Chondrocyte (in vitro differentiated cells): ENCODE results near the gene DNPEP. TPM values are rescaled to one million over a fixed set of nuclear protein-coding genes. Genes with fewer than 3 reads are reported as not detected.

Experiments
- DNase-seq: peaks from one replicate; pipeline ENCODE4 v3.0.0; 2021; ENCODE audit warnings: mixed read lengths, low spot score
- H3K27ac Mint-ChIP-seq: one replicate; pipeline ENCODE4 v1.8.0; 2021; ENCODE audit warnings: mild to moderate bottlenecking, moderate library complexity, mixed read lengths; ENCODE audit not compliant: unreplicated experiment
- H3K27me3 Mint-ChIP-seq: 2 replicates; pipeline ENCODE4 v1.8.0; 2021; ENCODE audit warnings: low read depth, mixed read lengths
- H3K36me3 Mint-ChIP-seq: 2 replicates; pipeline ENCODE4 v1.8.0; 2021; ENCODE audit warnings: low read depth, mixed read lengths
- H3K4me1 Mint-ChIP-seq: 2 replicates; pipeline ENCODE4 v1.8.0; 2021; ENCODE audit warnings: low read depth, mild to moderate bottlenecking, mixed read lengths
- H3K4me3 Mint-ChIP-seq: one replicate; pipeline ENCODE4 v1.8.0; 2021; ENCODE audit warnings: mild to moderate bottlenecking, moderate library complexity, mixed read lengths; ENCODE audit not compliant: unreplicated experiment
- H3K9me3 Mint-ChIP-seq: 2 replicates; pipeline ENCODE4 v1.8.0; 2021; ENCODE audit warnings: low read depth, mixed read lengths
- CTCF ChIP-seq: fragments of 200-600 bp; sonication (generic); IDR thresholded peaks from 2 replicates; pipeline ENCODE4 v1.5.0; 2021; ENCODE audit warnings: antibody characterized with exemption, mild to moderate bottlenecking, moderate library complexity
- total RNA-seq: library from RNA; stranded (reverse); gene quantifications from 3 replicates; pipeline ENCODE4 v1.2.1, GENCODE V29; 2021

Gene DNPEP
- total RNA-seq, 1 donor from 2014 or later = 42.3 TPM

DNA sequence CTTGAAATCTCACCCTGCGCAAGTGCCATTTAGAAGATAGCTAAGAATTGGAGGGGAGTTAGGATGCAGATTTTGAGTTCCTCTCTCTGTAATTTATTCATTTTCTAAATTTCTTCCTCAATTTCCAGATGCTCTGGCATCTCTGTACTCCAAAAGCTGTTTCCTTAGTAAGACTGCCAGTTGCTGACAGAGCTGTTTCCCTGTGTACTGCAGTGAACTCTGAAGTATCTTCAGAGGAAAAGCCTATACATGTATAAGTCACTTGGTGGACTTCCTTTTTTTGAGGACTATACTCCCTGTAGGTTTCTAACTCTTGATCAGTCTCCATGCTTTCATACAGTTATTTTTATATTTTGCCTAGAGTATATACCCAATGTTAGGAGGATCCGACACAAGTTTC, 53.6 kb downstream of the DNPEP start:
- DNase-seq = no peak
- Mint-ChIP-seq H3K9me3 (peaks cover 11% of the 10 kb centered on the region), H3K27ac (no peak overlapping the region), H3K4me3 (no peak overlapping the region), H3K36me3 (peaks cover 3% of the 10 kb centered on the region), H3K4me1 (peaks cover 2% of the 10 kb centered on the region), H3K27me3 (peaks cover 76% of the 10 kb centered on the region)
- no peak for TF ChIP-seq CTCF

DNA sequence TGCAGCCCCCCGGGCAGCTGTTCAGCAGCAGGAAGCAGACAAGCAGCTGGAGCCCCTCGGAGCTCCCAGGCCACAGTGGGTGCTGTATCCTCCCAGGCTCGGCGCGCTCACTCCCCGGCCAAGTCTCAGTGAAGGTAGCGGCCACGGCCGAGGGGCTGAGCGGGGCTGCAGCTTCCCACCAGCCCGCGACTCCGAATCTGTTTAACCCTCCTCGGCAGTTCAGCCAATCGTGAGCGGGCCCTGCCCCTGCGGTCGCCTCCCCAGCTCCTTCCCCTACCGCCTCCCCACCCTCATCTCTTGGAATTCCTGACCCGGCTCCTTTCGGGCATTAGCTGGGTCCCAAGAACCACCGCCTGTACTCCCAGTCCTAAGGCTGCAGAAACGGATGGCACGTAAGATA, 55.2 kb downstream of the DNPEP start, which contains the start of gene RESP18:
RESP18 (minus strand) TSS at position 203 of the 400 bp plus-strand sequence.
- no peak for TF ChIP-seq CTCF
- no peak for DNase-seq
- Mint-ChIP-seq H3K27me3 (peaks cover 82% of the 10 kb centered on the region), H3K36me3 (peaks cover 3% of the 10 kb centered on the region), H3K4me1 (peaks cover 2% of the 10 kb centered on the region), H3K27ac (no peak within 1 kb of the TSS), H3K4me3 (no peak within 1 kb of the TSS), H3K9me3 (peaks cover 11% of the 10 kb centered on the region)

DNA sequence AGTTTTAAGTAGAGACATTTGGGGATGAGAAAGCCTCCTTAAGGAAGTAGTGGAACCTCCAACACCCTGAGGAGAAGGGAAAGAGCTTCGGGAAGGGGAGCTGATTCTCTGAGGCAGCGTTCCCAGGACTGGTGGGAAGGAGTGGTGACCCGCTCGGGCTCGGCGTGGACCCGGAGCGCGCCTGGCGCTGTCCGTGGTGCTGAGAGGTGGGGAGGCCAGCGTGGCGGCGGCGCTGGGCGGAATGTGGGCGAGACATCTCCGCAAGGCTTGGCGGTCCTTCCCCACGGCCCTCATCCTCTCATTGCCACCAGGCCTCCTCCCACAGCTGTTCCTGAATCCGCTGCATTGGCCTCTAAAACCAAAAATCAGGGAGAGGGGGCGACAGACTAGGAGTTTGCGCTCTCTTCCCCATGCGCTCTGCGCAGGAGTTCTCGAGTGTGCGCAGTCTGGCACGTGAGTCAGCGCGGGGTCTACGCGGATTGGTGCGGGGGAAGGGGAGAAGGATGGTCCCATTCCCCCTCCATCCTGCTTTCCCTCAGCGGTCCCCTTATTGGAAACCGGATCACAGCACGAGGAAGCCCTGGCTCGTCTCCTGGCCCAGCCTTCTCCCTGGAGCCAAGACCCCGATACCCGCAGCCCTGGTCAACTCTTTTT, 56.0 kb downstream of the DNPEP start:
- no peak for DNase-seq
- Mint-ChIP-seq H3K27ac (no peak overlapping the region), H3K4me1 (peaks cover 2% of the 10 kb centered on the region), H3K36me3 (peaks cover 3% of the 10 kb centered on the region), H3K4me3 (no peak overlapping the region), H3K27me3 (peaks cover 85% of the 10 kb centered on the region), H3K9me3 (peaks cover 10% of the 10 kb centered on the region)
- no peak for TF ChIP-seq CTCF

- Mint-ChIP-seq H3K4me1 (peaks cover 2% of the 10 kb centered on the region), H3K27me3 (peaks cover 82% of the 10 kb centered on the region), H3K4me3 (no peak overlapping the region), H3K9me3 (no peaks in the 10 kb centered on the region), H3K27ac (no peak overlapping the region), H3K36me3 (no peaks in the 10 kb centered on the region)
- no peak for TF ChIP-seq CTCF
- DNase-seq = no peak
These were observed 60.0 kb downstream of the DNPEP start for GRCh38 chr2:219327719-219328118.

DNA sequence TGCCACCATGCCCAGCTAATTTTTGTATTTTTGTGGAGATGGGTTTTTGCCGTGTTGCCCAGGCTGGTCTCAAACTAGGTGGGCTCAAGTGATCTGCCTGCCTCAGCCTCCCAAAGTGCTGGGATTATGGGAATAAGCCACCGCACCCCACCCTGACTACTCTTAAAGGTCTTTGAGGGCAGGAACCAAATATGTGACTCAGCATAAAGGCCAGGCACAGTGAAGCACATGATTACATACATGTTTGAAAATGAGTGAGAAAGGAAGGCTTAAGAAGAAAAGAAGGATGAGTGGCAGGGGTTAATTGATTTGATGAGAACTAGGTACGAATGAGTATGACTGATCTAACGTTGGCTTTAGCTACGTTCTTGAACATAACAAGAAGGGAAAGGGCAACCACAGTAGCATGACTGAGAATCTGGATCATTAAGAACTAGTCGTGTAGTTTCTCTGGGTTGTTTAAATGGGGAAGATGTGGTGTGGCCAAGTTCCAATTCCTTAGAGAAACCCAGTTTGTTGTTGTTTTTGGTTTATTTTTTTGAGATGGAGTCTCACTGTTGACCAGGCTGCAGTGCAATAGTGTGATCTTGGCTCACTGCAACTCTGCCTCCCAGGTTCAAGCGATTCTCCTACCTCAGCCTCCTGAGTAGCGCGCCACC, 61.9 kb downstream of the DNPEP start:
- no peak overlapping the region for H3K27ac Mint-ChIP-seq
- no peak for DNase-seq
- peaks cover 80% of the 10 kb centered on the region for H3K27me3 Mint-ChIP-seq
- H3K4me3 Mint-ChIP-seq = no peak overlapping the region
- TF ChIP-seq CTCF = no peak
- no peaks in the 10 kb centered on the region for H3K9me3 Mint-ChIP-seq
- H3K4me1 Mint-ChIP-seq = no peaks in the 10 kb centered on the region
- no peaks in the 10 kb centered on the region for H3K36me3 Mint-ChIP-seq
